ENCODE results near the gene ZFAND2A. TPM values are rescaled to one million over a fixed set of nuclear protein-coding genes. Genes with fewer than 3 reads are reported as not detected.

Gene ZFAND2A
- total RNA-seq, 1 experiment from 2014 or later = 13.7 TPM

DNA sequence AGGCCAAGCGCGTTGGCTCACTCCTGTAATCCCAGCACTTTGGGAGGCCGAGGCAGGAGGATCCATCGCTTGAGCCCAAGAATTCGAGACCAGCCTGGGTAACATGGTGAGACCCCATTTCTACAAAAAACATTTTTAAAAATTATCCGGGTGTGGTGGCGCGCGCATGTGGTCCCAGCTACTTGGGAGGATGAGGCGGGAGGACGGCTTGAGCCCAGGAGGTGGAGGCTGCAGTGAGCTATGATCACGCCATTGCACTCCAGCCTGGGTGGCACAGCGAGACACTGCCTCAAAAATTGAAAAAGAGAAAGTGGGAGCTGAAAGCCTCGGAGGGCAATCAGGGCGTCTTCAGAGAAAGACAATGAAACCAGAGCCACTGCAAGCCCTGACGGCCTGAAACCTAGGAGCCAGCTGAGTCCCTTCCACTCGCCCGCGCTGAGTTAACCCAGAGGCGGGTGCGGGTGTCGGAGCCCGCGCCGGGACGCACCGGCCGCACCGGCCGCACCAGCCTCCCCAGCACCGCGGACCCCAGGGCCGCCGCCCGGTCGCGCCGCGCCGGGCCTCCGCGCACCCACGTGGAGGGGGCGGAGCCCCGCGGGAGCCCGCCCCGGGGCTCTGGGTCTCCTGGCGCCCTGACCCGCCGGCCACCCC is 22.4 kb downstream of the ZFAND2A start:
- Histone ChIP-seq H2BK15ac (ENCODE audit: low read depth, low read length) (no peak overlapping the region), H3T11ph (ENCODE audit: low read length) (no peak overlapping the region), H4K91ac (ENCODE audit: insufficient read length, low read depth, low read length) (no peak overlapping the region), H3K18ac (ENCODE audit: insufficient read length, low read depth, low read length) (no peak overlapping the region), H2AFZ (ENCODE audit: low read length) (no peak overlapping the region), H3K4ac (ENCODE audit: low read depth, low read length) (no peak overlapping the region), H4K20me1 (ENCODE audit: control insufficient read depth, insufficient read depth, insufficient read length) (peaks cover 5% of the 10 kb centered on the region), H3K79me1 (ENCODE audit: insufficient read depth, low read depth, low read length, poor library complexity, severe bottlenecking) (no peaks in the 10 kb centered on the region), H3K23me2 (ENCODE audit: insufficient read length, low read depth, low read length, poor library complexity, severe bottlenecking) (peaks cover 9% of the 10 kb centered on the region), H3K9me3 (ENCODE audit: control insufficient read depth, low read depth, low read length) (no peaks in the 10 kb centered on the region), H3K14ac (ENCODE audit: insufficient read depth, low read length) (no peak overlapping the region), H2AK5ac (ENCODE audit: insufficient read length, low read length) (no peak overlapping the region), H3K56ac (ENCODE audit: insufficient read length, low read depth, low read length) (no peak overlapping the region), H4K8ac (replicated peaks; ENCODE audit: insufficient read length, low read depth, low read length) (no peak overlapping the region), H3K27ac (ENCODE audit: insufficient read length, low read depth, low read length) (no peak overlapping the region), H3K27me3 (ENCODE audit: insufficient read depth, low read length) (no peaks in the 10 kb centered on the region), H3K23ac (ENCODE audit: insufficient read length, low read depth, low read length) (no peak overlapping the region), H3K79me2 (ENCODE audit: insufficient read depth, low read length) (peaks cover 3% of the 10 kb centered on the region; the same call in 1 of the 2 replicates), H3K9ac (ENCODE audit: extremely low read depth, insufficient read length, low read length) (peak overlapping the region; percentile 15), H4K5ac (ENCODE audit: insufficient read length, low read depth, low read length) (no peak overlapping the region), H2BK20ac (ENCODE audit: low read depth, low read length, poor library complexity, severe bottlenecking) (no peak overlapping the region), H2BK12ac (ENCODE audit: insufficient read length, low read depth, low read length) (no peak overlapping the region), H2BK120ac (ENCODE audit: low read depth, low read length, poor library complexity, severe bottlenecking) (no peak overlapping the region), H3K4me2 (ENCODE audit: insufficient read depth, insufficient read length, low read length) (peak overlapping the region; percentile 96), H2BK5ac (ENCODE audit: insufficient read length, low read length) (no peak overlapping the region), H3K4me1 (ENCODE audit: insufficient read depth, low read length) (no peaks in the 10 kb centered on the region; the same call in 1 of the 2 replicates)
- WGBS (ENCODE audit: extremely low coverage, insufficient read length, low lambda C conversion rate) = no CpG with 5 or more reads among the region's 51 CpGs
- H3K27ac Mint-ChIP-seq = peak overlapping the region in 2 of 3 experiments; percentile 36 to 50; a peak in 3 of 7 replicates
- no peak for DNase-seq
- H3K36me3 Mint-ChIP-seq (ENCODE audit: insufficient read depth in 1 of 3, low read depth in 3 of 3) = peaks cover 5 to 11% (median 7%) of the 10 kb centered on the region in 3 experiments; a peak in 6 of 7 replicates
- no peaks in the 10 kb centered on the region for H3K9me3 Mint-ChIP-seq
- H3K4me1 Mint-ChIP-seq = peaks cover 8 to 9% of the 10 kb centered on the region in 2 experiments
- TF ChIP-seq, protein P1, sequence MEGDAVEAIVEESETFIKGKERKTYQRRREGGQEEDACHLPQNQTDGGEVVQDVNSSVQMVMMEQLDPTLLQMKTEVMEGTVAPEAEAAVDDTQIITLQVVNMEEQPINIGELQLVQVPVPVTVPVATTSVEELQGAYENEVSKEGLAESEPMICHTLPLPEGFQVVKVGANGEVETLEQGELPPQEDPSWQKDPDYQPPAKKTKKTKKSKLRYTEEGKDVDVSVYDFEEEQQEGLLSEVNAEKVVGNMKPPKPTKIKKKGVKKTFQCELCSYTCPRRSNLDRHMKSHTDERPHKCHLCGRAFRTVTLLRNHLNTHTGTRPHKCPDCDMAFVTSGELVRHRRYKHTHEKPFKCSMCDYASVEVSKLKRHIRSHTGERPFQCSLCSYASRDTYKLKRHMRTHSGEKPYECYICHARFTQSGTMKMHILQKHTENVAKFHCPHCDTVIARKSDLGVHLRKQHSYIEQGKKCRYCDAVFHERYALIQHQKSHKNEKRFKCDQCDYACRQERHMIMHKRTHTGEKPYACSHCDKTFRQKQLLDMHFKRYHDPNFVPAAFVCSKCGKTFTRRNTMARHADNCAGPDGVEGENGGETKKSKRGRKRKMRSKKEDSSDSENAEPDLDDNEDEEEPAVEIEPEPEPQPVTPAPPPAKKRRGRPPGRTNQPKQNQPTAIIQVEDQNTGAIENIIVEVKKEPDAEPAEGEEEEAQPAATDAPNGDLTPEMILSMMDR (conservative IDR thresholded peaks at IDR 0.05) = no peak
- no peaks in the 10 kb centered on the region for H3K27me3 Mint-ChIP-seq (ENCODE audit: low read depth)
- H3K4me3 Mint-ChIP-seq = peak overlapping the region; percentile 77 to 89

Data from H9 (cell line).